ENCODE results near the gene FYCO1. TPM values are rescaled to one million over a fixed set of nuclear protein-coding genes. Genes with fewer than 3 reads are reported as not detected.

The FYCO1 gene
- total RNA-seq, 1 experiment from 2014 or later: 19.7 TPM

DNA sequence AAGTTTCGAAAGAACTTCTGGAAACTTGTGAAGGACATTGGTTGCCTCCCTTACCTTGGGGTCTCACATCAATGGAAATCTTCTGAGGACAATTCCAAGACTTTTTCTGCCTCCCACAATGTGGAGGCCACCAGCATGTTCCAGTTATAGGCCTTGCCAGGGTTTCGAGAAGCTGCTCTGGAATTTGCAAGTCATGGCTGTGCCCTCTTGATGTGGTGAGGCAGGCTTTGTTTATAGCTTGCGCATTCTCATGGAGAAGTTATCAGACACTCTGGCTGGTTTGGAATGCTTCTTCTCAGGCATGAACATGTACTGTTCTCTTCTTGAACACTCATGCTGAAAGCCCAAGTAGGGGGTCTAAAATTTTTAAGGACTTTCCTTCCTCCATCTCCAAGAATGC, 48.3 kb downstream of the FYCO1 start:
- no peaks in the 10 kb centered on the region for H3K79me2 ChIP-seq (ENCODE audit: low read depth)
- BruUV-seq (replicated peaks): no TSS peak
- H3K36me3 ChIP-seq (ENCODE audit: low read depth): peaks cover 9% of the 10 kb centered on the region; the same call in 1 of the 2 replicates
- H3K27ac ChIP-seq: no peak overlapping the region
- H4K20me1 ChIP-seq (ENCODE audit: insufficient read depth): no peaks in the 10 kb centered on the region
- TF ChIP-seq EZH2 (IDR thresholded peaks at IDR 0.05; ENCODE audit: low read depth): no peak
- no peaks in the 10 kb centered on the region for H3K9me2 ChIP-seq (ENCODE audit: insufficient read depth)
- no peak overlapping the region for H3K4me3 ChIP-seq
- H3K4me1 ChIP-seq (replicated peaks; ENCODE audit: insufficient read depth): no peaks in the 10 kb centered on the region
- no peaks in the 10 kb centered on the region for H3K27me3 ChIP-seq (ENCODE audit: insufficient read depth, low read depth)
- no peak overlapping the region for H2AFZ ChIP-seq
- CTCF ChIA-PET: no interaction called here
- DNase-seq: no peak
- intact Hi-C loops (cut with micrococcal nuclease; ENCODE audit: unreplicated experiment): no loop called here
- no peak overlapping the region for H3K4me2 ChIP-seq
- POLR2A ChIA-PET (ENCODE audit: unreplicated experiment): no interaction called here
- no peaks in the 10 kb centered on the region for H3F3A ChIP-seq (ENCODE audit: insufficient read depth, low read depth)
- H3K9me3 ChIP-seq (ENCODE audit: insufficient read depth, low read depth): no peaks in the 10 kb centered on the region

DNA sequence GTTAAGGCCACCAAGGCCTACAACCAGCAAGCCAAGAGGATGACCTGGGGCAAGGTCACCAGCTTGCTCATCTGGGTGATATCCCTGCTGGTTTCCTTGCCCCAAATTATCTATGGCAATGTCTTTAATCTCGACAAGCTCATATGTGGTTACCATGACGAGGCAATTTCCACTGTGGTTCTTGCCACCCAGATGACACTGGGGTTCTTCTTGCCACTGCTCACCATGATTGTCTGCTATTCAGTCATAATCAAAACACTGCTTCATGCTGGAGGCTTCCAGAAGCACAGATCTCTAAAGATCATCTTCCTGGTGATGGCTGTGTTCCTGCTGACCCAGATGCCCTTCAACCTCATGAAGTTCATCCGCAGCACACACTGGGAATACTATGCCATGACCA, 48.7 kb downstream of the FYCO1 start:
- intact Hi-C loops (cut with micrococcal nuclease; ENCODE audit: unreplicated experiment): no loop called here
- Histone ChIP-seq H3K79me2 (ENCODE audit: low read depth) (no peaks in the 10 kb centered on the region), H3F3A (ENCODE audit: insufficient read depth, low read depth) (no peaks in the 10 kb centered on the region), H3K9me2 (ENCODE audit: insufficient read depth) (no peaks in the 10 kb centered on the region), H3K27me3 (ENCODE audit: insufficient read depth, low read depth) (no peaks in the 10 kb centered on the region), H3K4me2 (no peak overlapping the region), H3K27ac (no peak overlapping the region), H3K36me3 (ENCODE audit: low read depth) (peaks cover 9% of the 10 kb centered on the region; the same call in 1 of the 2 replicates), H3K9me3 (ENCODE audit: insufficient read depth, low read depth) (no peaks in the 10 kb centered on the region), H2AFZ (no peak overlapping the region), H4K20me1 (ENCODE audit: insufficient read depth) (no peaks in the 10 kb centered on the region), H3K4me1 (replicated peaks; ENCODE audit: insufficient read depth) (no peaks in the 10 kb centered on the region), H3K4me3 (no peak overlapping the region)
- ChIA-PET POLR2A (ENCODE audit: unreplicated experiment) (no interaction called here), CTCF (no interaction called here)
- DNase-seq: no peak
- BruUV-seq (replicated peaks): no TSS peak
- TF ChIP-seq EZH2 (IDR thresholded peaks at IDR 0.05; ENCODE audit: low read depth) (no peak), CTCF (conservative IDR thresholded peaks at IDR 0.05) (no peak)

- no peaks in the 10 kb centered on the region for H4K20me1 ChIP-seq (ENCODE audit: insufficient read depth)
- no peak for DNase-seq
- H3K4me2 ChIP-seq: no peak overlapping the region
- no peaks in the 10 kb centered on the region for H3F3A ChIP-seq (ENCODE audit: insufficient read depth, low read depth)
- TF ChIP-seq EZH2 (IDR thresholded peaks at IDR 0.05; ENCODE audit: low read depth): no peak
- no peak for TF ChIP-seq CTCF (conservative IDR thresholded peaks at IDR 0.05)
- H2AFZ ChIP-seq: no peak overlapping the region
- no peaks in the 10 kb centered on the region for H3K9me2 ChIP-seq (ENCODE audit: insufficient read depth)
- H3K4me1 ChIP-seq (replicated peaks; ENCODE audit: insufficient read depth): no peaks in the 10 kb centered on the region
- no TSS peak for BruUV-seq (replicated peaks)
- H3K36me3 ChIP-seq (ENCODE audit: low read depth): peaks cover 9% of the 10 kb centered on the region; the same call in 1 of the 2 replicates
- no peaks in the 10 kb centered on the region for H3K9me3 ChIP-seq (ENCODE audit: insufficient read depth, low read depth)
- no peaks in the 10 kb centered on the region for H3K27me3 ChIP-seq (ENCODE audit: insufficient read depth, low read depth)
- POLR2A ChIA-PET (ENCODE audit: unreplicated experiment): no interaction called here
- no peak overlapping the region for H3K4me3 ChIP-seq
- CTCF ChIA-PET: no interaction called here
- H3K27ac ChIP-seq: no peak overlapping the region
- intact Hi-C loops (cut with micrococcal nuclease; ENCODE audit: unreplicated experiment): no loop called here
- H3K79me2 ChIP-seq (ENCODE audit: low read depth): no peaks in the 10 kb centered on the region
These were observed 49.3 kb downstream of the FYCO1 start for GRCh38 chr3:45946307-45946706.
